ENCODE results near the gene GADD45G. TPM values are rescaled to one million over a fixed set of nuclear protein-coding genes. Genes with fewer than 3 reads are reported as not detected.

Gene GADD45G
- total and polyA plus RNA-seq, 2 of the 8 experiments (the other 6 are each of a cell fraction or from before 2014, with no cell fraction given): 7.0 to 11.4 TPM

GRCh38 chr9:89655056-89655989, 50.5 kb downstream of the GADD45G start:
- 92% methylated on average over 17 of the region's 17 CpGs; no CpG with 5 or more reads in 1 of the 2 experiments for WGBS, 2 experiments (ENCODE audit: extremely low coverage in 1 of 2, insufficient coverage in 1 of 2, insufficient read length in 1 of 2, insufficient replicate concordance in 2 of 2, low coverage in 1 of 2, low lambda C conversion rate in 2 of 2, missing lambda C conversion rate in 1 of 2)
- peak overlapping the region; percentile 55; the same call in 1 of the 2 replicates for H2BK5ac ChIP-seq (ENCODE audit: low read depth, low read length)
- ChIA-PET CTCF (ENCODE audit: partially characterized antibody) (interaction anchor here (0.6 to 3.1 kb wide), 10 partner anchors 10 to 323 kb away, joined by 3 to 11 read pairs (median 4); no protein-coding TSS in a partner anchor), POLR2A (ENCODE audit: partially characterized antibody) (interaction anchor here (0.7 to 1.6 kb wide), 4 partner anchors 16 to 51 kb away, joined by 3 to 5 read pairs (median 3); partner anchors contain the start of gene GADD45G)
- no peak overlapping the region for H3K23ac ChIP-seq (ENCODE audit: insufficient read length)
- H2BK20ac ChIP-seq (ENCODE audit: low read length): peak overlapping the region; percentile 55; the same call in 1 of the 2 replicates
- H3K4me1 ChIP-seq (replicated peaks in 1 of 4; ENCODE audit: control insufficient read depth in 3 of 4, insufficient read depth in 4 of 4, low read length in 3 of 4): peaks cover 0 to 22% (median 11%) of the 10 kb centered on the region in 4 experiments; a peak in 6 of 7 replicates
- H4K8ac ChIP-seq (ENCODE audit: extremely low read depth, insufficient read depth, low read length): no peak overlapping the region
- no peaks in the 10 kb centered on the region for H3K36me3 ChIP-seq (ENCODE audit: control insufficient read depth in 2 of 4, insufficient read depth in 4 of 4, low read length in 3 of 4)
- H4K5ac ChIP-seq (ENCODE audit: insufficient read length, low read depth, low read length): no peak overlapping the region
- H3K4me3 ChIP-seq (ENCODE audit: extremely low read depth in 1 of 4, insufficient read depth in 2 of 4, low read depth in 3 of 4, low read length in 4 of 4): no peak overlapping the region
- no peak for FAIRE-seq
- H3K14ac ChIP-seq (ENCODE audit: insufficient read length): no peak overlapping the region
- peaks cover 0 to 9% (median 0%) of the 10 kb centered on the region in 4 experiments; a peak in 1 of 7 replicates for H3K27me3 ChIP-seq (replicated peaks in 1 of 4; ENCODE audit: control insufficient read depth in 3 of 4, extremely low read depth in 1 of 4, insufficient read depth in 3 of 4, low read length in 3 of 4)
- H2AK5ac ChIP-seq (ENCODE audit: low read depth, low read length): peak overlapping the region; percentile 66; the same call in 1 of the 2 replicates
- DNase-seq (ENCODE audit: low read depth in 1 of 2, low spot score in 2 of 2): no peak
- H3K4ac ChIP-seq (replicated peaks; ENCODE audit: insufficient read length, low read depth, low read length): no peak overlapping the region
- H3K79me1 ChIP-seq (ENCODE audit: low read depth, low read length): no peaks in the 10 kb centered on the region
- no peaks in the 10 kb centered on the region for H4K20me1 ChIP-seq (replicated peaks in 1 of 2; ENCODE audit: control insufficient read depth in 1 of 2, insufficient read depth in 2 of 2, low read length in 2 of 2)
- H3K56ac ChIP-seq (replicated peaks; ENCODE audit: insufficient read length, low read depth, low read length): no peak overlapping the region
- H3K9ac ChIP-seq (replicated peaks in 1 of 4; ENCODE audit: extremely low read depth in 1 of 4, low read depth in 3 of 4, low read length in 3 of 4): 0 out of 7 replicates have a peak overlapping the region, but pooled peaks of 1 of the 4 experiments have one; percentile 14
- H2BK15ac ChIP-seq (ENCODE audit: low read length): peak overlapping the region; percentile 77
- H3K23me2 ChIP-seq (ENCODE audit: low read depth, low read length): no peaks in the 10 kb centered on the region
- H2BK12ac ChIP-seq (ENCODE audit: low read depth, low read length): peak overlapping the region; percentile 84; the same call in 1 of the 2 replicates
- H3K9me3 ChIP-seq (ENCODE audit: insufficient read depth in 2 of 2, low read depth in 1 of 2, low read length in 1 of 2): no peaks in the 10 kb centered on the region
- no peak overlapping the region for H3K4me2 ChIP-seq (ENCODE audit: insufficient read depth in 1 of 2, low read depth in 2 of 2, low read length in 2 of 2)
- H3K27ac ChIP-seq (ENCODE audit: low read depth, low read length): no peak overlapping the region
- no peak overlapping the region; the same call in 1 of the 2 replicates for H2AFZ ChIP-seq (ENCODE audit: low read length)
- no peaks in the 10 kb centered on the region for H3K79me2 ChIP-seq (ENCODE audit: control insufficient read depth in 1 of 2, insufficient read depth in 2 of 2, low read length in 2 of 2)
- H4K91ac ChIP-seq (replicated peaks; ENCODE audit: insufficient read length, low read length): peak overlapping the region; percentile 34
- H3K18ac ChIP-seq (ENCODE audit: extremely low read depth, low read length): peak overlapping the region; percentile 48
- no peak overlapping the region for H2BK120ac ChIP-seq (replicated peaks; ENCODE audit: low read depth, low read length)
- no peak for TF ChIP-seq TAF7 (optimal IDR thresholded peaks at IDR 0.05; ENCODE audit: borderline replicate concordance, low read depth, low read length)
- TF ChIP-seq CEBPB (IDR thresholded peaks at IDR 0.05; ENCODE audit: low read depth, low read length): no peak
- TF ChIP-seq EZH2 (IDR thresholded peaks at IDR 0.05; ENCODE audit: low read depth, low read length, severe bottlenecking): no peak
- TF ChIP-seq NANOG (IDR thresholded peaks at IDR 0.05; ENCODE audit: insufficient read depth, low read depth, low read length, poor library complexity, severe bottlenecking): no peak
- no peak for TF ChIP-seq BRCA1 (IDR thresholded peaks at IDR 0.05; ENCODE audit: low read depth, low read length)
- TF ChIP-seq GTF2F1 (IDR thresholded peaks at IDR 0.05; ENCODE audit: borderline replicate concordance, low read depth, low read length): no peak
- TF ChIP-seq PHF8 (conservative IDR thresholded peaks at IDR 0.05; ENCODE audit: low read depth, low read length): no peak
- no peak for TF ChIP-seq ATF2 (IDR thresholded peaks at IDR 0.05; ENCODE audit: low read length)
